Calu3 (cell line): ENCODE measurements around the gene IL1RL2. TPM values are rescaled to one million over a fixed set of nuclear protein-coding genes. Genes with fewer than 3 reads are reported as not detected.

Source experiments
- BruUV-seq: library from RNA; stranded (reverse); fragments of 400-500 nt; replicated peaks from 2 replicates; lab custom pipeline; 2021; lab: Mats Ljungman, UMichigan
- CTCF ChIA-PET: fragments of 300-600 bp; sonication (Branson Sonifier 250); formaldehyde crosslinking; loops from one replicate; lab custom pipeline; 2022; ENCODE audit warnings: antibody characterized with exemption; lab: Charles Lee
- DNase-seq: peaks from one replicate; pipeline ENCODE4 v3.0.0; 2022
- H3K27ac Mint-ChIP-seq: one replicate; pipeline ENCODE4 v1.8.0; 2022; ENCODE audit warnings: mixed read lengths; ENCODE audit not compliant: unreplicated experiment
- H3K27me3 Mint-ChIP-seq: one replicate; pipeline ENCODE4 v1.8.0; 2022; ENCODE audit warnings: mixed read lengths; ENCODE audit not compliant: unreplicated experiment
- H3K36me3 Mint-ChIP-seq: one replicate; pipeline ENCODE4 v1.8.0; 2022; ENCODE audit warnings: mild to moderate bottlenecking, moderate library complexity, mixed read lengths; ENCODE audit not compliant: insufficient read depth, unreplicated experiment
- H3K4me1 Mint-ChIP-seq: one replicate; pipeline ENCODE4 v1.8.0; 2022; ENCODE audit warnings: mild to moderate bottlenecking, low read depth, mixed read lengths; ENCODE audit not compliant: unreplicated experiment
- H3K4me3 Mint-ChIP-seq: one replicate; pipeline ENCODE4 v1.8.0; 2022; ENCODE audit warnings: mild to moderate bottlenecking, low read depth, moderate library complexity, mixed read lengths; ENCODE audit not compliant: unreplicated experiment
- H3K9me3 Mint-ChIP-seq: one replicate; pipeline ENCODE4 v1.8.0; 2022; ENCODE audit warnings: low read depth, mixed read lengths; ENCODE audit not compliant: unreplicated experiment
- intact Hi-C: fragments of 100-400 bp; cut with micrococcal nuclease; formaldehyde crosslinking; loops from one replicate; pipeline ENCODE4 v1.10.0; 2022; ENCODE audit not compliant: unreplicated experiment
- total RNA-seq: library from RNA; stranded (reverse); gene quantifications from 2 replicates; pipeline ENCODE4 v1.2.3, GENCODE V29; 2022
- TF ChIP-seq, protein P1 (sequence below): fragments of 200-600 bp; IDR thresholded peaks from one replicate; pipeline ENCODE4 v1.8.0; 2022; ENCODE audit warnings: antibody characterized with exemption; ENCODE audit not compliant: unreplicated experiment

Gene IL1RL2
- total RNA-seq, 1 experiment from 2014 or later: 0.68 TPM

DNA sequence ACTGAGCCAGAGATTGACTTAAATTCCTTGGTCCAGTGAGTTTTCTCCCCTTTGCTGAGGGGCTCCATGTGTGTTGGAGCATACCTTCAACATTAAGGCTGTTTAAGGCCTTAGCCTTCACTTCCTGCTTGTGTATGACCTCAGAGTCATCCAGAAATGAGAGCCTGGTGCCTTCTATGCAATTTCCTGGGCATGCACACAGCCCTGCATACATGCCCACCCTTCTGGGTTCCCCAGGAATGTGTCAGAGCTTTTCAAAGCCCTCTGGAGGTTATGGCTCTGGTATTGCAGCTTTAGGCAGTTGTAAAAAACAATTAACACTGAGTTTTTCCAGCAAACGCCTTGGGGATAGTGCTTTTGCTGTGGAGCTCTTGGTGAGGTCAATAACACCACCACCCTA, 27.5 kb upstream of the IL1RL2 start:
- no peak overlapping the region for H3K27ac Mint-ChIP-seq
- intact Hi-C loops: no loop called here
- CTCF ChIA-PET: no interaction called here
- H3K4me1 Mint-ChIP-seq: no peaks in the 10 kb centered on the region
- peaks cover 6% of the 10 kb centered on the region for H3K9me3 Mint-ChIP-seq
- no peak for DNase-seq
- no peaks in the 10 kb centered on the region for H3K27me3 Mint-ChIP-seq
- no TSS peak for BruUV-seq
- no peak overlapping the region for H3K4me3 Mint-ChIP-seq
- TF ChIP-seq, protein P1, sequence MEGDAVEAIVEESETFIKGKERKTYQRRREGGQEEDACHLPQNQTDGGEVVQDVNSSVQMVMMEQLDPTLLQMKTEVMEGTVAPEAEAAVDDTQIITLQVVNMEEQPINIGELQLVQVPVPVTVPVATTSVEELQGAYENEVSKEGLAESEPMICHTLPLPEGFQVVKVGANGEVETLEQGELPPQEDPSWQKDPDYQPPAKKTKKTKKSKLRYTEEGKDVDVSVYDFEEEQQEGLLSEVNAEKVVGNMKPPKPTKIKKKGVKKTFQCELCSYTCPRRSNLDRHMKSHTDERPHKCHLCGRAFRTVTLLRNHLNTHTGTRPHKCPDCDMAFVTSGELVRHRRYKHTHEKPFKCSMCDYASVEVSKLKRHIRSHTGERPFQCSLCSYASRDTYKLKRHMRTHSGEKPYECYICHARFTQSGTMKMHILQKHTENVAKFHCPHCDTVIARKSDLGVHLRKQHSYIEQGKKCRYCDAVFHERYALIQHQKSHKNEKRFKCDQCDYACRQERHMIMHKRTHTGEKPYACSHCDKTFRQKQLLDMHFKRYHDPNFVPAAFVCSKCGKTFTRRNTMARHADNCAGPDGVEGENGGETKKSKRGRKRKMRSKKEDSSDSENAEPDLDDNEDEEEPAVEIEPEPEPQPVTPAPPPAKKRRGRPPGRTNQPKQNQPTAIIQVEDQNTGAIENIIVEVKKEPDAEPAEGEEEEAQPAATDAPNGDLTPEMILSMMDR: no peak
- H3K36me3 Mint-ChIP-seq: peaks cover 6% of the 10 kb centered on the region

DNA sequence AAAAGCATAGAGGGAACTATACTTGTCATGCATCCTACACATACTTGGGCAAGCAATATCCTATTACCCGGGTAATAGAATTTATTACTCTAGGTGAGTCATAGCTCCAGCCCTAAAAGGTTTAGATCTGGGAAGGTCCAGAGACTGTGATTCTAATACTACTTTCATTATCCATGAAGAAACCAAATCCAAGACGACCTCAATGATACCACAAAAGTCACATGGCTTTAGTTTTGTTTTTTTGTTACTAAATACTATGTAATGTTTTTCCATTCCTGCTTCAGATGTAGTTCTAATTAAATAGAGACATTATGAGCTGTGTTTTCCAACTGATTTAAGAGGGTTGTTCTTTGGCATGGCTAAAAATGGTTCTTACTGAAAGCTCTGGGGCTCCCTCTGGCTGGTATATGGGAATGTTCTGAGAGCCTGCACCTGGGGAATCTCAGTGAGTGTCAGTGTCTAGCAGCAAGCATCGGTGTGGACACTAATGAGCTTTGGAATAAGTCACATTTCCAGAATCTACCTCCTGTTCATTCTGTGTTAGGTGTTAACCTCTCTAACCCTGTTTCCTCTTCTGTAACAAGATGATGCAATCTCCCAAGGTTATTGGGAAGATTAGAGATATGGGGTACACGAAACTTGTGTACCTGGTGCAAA, 20.5 kb upstream of the IL1RL2 start:
- TF ChIP-seq, protein P1: peak; percentile 33
- Mint-ChIP-seq H3K4me1 (no peaks in the 10 kb centered on the region), H3K27me3 (no peaks in the 10 kb centered on the region), H3K4me3 (no peak overlapping the region), H3K36me3 (peaks cover 3% of the 10 kb centered on the region), H3K27ac (no peak overlapping the region), H3K9me3 (no peaks in the 10 kb centered on the region)
- intact Hi-C loops: loop anchor here (1.0 to 5.0 kb wide), 2 partner anchors 146 to 284 kb away; no protein-coding TSS in a partner anchor
- BruUV-seq: no TSS peak
- CTCF ChIA-PET: interaction anchor here (0.6 to 2.4 kb wide), 12 partner anchors 21 to 282 kb away, joined by 3 to 27 read pairs (median 6); partner anchors contain the start of genes IL1R1 and IL1RL2
- DNase-seq: peak; percentile 34

DNA sequence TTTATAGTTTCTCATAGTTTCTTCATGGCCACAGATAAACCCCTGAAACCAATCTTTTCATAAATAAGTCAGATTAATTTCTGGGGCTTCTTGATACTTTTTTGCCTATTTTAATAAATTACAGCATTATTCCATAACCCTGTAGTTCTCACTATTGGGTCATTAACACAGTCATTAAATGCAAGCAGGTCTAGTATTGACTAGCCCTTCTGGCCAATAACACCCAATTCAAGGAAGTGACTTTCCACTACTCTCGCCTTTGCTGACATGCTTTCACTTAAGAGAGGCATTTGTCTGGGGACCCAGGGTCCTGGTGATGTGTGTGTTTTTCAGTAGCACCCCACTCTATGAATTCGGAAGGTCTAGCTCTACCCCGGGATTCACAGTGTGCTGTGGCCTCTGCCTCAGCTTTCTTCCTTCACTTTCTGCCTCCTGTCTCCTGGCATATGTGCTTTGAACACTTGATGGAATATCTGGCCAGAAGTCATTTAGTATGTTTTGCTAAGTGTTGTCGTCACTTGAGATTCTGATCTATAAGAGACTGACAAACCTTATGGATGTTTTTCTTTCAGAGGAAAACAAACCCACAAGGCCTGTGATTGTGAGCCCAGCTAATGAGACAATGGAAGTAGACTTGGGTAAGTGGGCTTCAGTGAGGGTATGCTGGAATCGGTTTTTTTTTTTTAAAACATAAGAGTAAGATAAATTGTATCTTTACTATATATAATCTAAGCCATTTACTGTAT, 18.6 kb upstream of the IL1RL2 start:
- CTCF ChIA-PET: interaction anchor here (0.7 kb wide), 1 partner anchor 67 kb away, joined by 4 read pairs; no protein-coding TSS in a partner anchor
- DNase-seq: no peak
- no TSS peak for BruUV-seq
- intact Hi-C loops: loop anchor here (5.0 kb wide), 1 partner anchor 286 kb away; no protein-coding TSS in a partner anchor
- H3K27ac Mint-ChIP-seq: no peak overlapping the region
- no peak overlapping the region for H3K4me3 Mint-ChIP-seq
- TF ChIP-seq, protein P1: no peak
- no peaks in the 10 kb centered on the region for H3K9me3 Mint-ChIP-seq
- no peaks in the 10 kb centered on the region for H3K27me3 Mint-ChIP-seq
- H3K4me1 Mint-ChIP-seq: no peaks in the 10 kb centered on the region
- no peaks in the 10 kb centered on the region for H3K36me3 Mint-ChIP-seq

DNA sequence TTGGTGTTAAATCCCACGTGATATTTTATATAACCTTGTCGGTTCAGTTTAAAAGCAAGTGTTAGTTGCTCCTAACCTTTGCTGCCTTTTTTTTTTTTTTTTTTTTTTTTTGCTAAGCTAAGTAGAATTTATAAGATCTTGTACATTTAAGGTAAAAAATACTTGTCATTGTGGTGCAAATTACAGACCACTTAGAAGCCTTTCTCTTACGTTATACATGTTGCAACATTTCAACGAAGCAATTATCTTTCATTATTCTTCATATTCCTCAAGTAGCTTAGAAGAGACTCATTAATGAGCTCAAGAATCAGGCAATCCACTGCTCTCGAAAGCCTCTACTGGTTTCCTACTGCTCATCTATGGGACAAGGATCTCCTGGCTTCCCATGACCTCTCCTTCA, 14.9 kb upstream of the IL1RL2 start:
- DNase-seq: no peak
- intact Hi-C loops: no loop called here
- CTCF ChIA-PET: interaction anchor here (0.5 to 1.2 kb wide), 3 partner anchors 12 to 69 kb away, joined by 3 to 5 read pairs (median 3); no protein-coding TSS in a partner anchor
- no TSS peak for BruUV-seq
- H3K4me3 Mint-ChIP-seq: no peak overlapping the region
- no peak overlapping the region for H3K27ac Mint-ChIP-seq
- TF ChIP-seq, protein P1: no peak
- no peaks in the 10 kb centered on the region for H3K27me3 Mint-ChIP-seq
- no peaks in the 10 kb centered on the region for H3K4me1 Mint-ChIP-seq
- no peaks in the 10 kb centered on the region for H3K36me3 Mint-ChIP-seq
- no peaks in the 10 kb centered on the region for H3K9me3 Mint-ChIP-seq
